Left renal pelvis (tissue), 4 donors: ENCODE data around the gene CFAP45. TPM values are rescaled to one million over a fixed set of nuclear protein-coding genes. Genes with fewer than 3 reads are reported as not detected.
A peak's percentile ranks its signal among the peaks of the same experiment; 100 is the strongest.
"Not testable (repeated sequence)": the region's sequence is repeated elsewhere in the genome, so short reads cannot be mapped to it uniquely, and the experiment has no call there.

Source experiments
- DNase-seq, 4 donors: peaks; one replicate each; pipeline ENCODE4 v3.0.0-alpha.2; 2013; ENCODE audit warnings: low read depth in 4 of 4, low spot score in 3 of 4
- polyA plus RNA-seq, 4 donors: library from polyadenylated mRNA; unstranded; fragments of 120-200 nt; gene quantifications; one replicate each; pipeline ENCODE4 v1.2.1, GENCODE V29; 2013; ENCODE audit not compliant: insufficient read length in 4 of 4

Gene CFAP45
- polyA plus RNA-seq, 4 donors = 0.38 to 4.1 (median 2.8) TPM

DNA sequence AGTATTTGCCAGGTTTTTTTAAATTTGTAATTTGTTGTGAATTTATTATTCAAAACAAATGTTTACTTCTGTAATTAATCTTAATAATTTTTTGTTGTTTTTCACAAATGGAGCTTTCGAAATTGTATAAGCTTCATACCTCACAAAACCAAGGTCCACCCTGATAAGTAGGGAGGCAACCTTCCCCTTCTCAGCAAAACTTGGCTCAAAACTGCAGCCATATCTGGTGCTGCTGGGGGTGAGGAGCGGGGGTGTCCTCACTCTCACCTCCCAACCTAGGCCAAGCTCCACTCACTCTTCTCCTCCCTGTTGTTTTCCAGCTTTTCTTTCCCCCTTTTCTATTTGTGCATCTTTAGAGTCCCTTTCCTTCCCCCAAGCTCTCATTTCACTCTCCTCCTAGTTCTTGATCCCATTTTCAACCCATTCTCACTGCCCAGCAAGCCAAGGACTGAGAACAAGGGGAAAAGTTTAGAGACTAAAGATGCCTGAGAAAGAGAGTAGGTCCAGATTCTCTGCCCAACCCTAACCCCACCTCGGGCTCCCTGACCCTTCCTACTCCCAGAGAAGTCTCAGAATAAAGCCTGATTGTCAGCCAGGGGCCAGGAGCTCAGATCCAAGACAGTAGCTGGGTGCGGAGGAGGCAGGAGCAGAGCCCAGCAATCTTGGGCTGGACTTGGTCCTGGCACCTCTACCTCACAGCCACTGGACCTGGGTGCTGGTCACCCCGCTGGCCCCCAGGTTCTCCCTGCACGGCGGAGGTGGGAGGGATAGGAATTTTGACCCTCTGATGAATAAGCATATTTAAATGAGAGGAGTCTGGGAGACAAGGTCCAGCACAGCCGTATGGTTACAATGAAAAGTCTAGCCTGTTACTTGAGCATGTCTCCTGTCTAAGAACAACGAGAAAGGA lies 8.3 kb upstream of the CFAP45 start:
- DNase-seq = no peak

DNA sequence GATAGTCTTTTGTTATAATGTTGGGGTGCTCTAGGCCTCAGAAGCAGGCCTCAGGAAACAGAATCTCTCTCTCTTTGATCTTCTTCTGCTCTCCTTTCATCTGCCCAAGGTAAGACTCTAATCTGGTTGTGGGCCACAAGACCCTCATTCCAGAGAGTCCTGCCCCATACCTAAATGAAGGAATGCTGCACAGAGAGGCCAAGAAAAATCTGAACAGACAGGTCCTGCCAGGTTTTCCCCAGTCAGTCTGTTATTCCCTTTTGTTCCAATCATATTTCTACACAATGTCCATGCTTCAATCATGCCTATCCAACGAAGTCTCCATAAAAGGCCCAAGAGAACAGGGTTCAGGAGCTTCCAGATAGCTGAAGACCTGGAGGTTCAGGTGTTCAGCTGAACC lies 7.0 kb upstream of the CFAP45 start:
- DNase-seq = no peak

DNA sequence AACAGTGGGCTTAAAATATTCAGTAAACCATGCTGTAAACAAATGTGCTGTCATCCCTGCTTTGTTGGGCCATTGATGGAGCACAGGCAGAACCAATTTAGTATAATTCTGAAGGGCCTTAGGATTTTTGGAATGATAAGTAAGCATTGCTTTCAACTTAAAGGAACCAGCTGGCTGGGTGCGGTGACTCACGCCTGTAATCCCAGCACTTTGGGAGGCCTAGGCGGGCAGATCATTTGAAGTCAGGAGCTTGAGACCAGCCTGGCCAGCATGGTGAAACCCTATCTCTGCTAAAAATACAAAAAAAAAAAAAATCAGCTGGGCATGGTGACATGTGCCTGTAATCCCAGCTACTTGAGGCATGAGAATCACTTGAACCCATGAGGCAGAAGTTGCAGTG lies 4.1 kb upstream of the CFAP45 start:
- not testable (repeated sequence) for DNase-seq

DNA sequence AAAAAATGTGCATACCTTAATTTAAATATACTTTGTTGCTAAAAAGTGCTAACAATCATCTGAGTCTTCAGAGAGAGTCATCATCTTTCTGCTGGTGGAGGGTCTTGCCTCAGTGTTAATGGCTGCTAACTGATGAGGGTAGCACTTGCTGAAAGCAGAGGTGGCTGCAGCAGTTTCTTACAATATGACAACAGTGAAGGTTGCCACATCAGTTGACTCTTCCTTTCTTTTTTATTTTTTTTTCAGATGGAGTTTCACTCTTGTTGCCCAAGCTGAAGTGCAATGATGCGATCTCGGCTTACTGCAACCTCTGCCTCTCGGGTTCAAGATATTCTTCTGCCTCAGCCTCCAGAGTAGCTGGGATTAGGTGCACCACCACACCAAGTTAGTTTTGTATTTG lies 2.6 kb upstream of the CFAP45 start:
- no peak for DNase-seq

DNA sequence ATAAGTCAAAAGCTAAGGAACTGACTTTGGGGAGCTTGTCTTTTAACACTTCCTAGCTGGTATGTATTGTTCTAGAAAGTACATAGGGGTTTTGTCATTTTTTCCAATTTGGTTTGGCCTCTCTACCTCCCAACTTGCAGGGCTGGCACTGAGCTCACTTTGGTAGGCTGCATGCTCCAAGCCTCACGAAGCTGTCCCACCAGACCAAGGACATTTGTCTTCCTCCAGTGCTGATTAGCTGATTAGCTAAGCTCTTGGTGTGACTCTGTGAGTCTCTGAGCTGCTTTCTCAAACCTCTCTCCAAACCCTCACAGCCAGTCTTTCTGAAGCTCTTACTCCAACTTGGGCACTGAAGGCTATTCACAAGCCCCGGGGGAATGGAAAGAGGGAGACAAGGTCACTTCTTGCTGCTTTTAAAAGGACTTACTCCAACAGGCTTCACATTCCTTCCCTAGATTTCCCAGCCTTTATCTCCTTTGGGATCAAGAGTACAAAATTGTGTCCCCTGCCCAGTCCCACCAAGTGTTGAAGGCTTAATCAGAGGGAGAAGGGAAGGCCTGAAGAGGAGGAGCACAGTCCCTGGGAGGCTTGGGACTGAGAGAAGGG lies 893 bp upstream of the CFAP45 start:
- DNase-seq = no peak

DNA sequence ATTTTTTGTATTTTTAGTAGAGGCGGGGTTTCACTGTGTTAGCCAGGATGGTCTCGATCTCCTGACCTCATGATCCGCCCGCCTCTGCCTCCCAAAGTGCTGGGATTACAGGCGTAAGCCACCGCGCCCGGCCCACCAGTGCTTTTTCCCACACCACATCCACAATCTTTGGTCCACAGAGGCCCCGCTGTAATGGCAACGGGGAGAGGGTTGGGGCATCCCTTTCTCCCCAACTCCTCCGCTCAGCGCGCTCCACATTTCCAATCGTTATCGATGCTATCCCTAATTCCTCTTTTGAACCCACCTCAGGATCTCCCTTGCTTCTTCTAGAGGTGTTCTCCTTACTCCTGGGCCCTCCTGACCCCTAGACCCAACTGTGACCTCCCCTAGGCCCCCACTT lies 331 bp downstream of the CFAP45 start:
- DNase-seq = not testable (repeated sequence)

DNA sequence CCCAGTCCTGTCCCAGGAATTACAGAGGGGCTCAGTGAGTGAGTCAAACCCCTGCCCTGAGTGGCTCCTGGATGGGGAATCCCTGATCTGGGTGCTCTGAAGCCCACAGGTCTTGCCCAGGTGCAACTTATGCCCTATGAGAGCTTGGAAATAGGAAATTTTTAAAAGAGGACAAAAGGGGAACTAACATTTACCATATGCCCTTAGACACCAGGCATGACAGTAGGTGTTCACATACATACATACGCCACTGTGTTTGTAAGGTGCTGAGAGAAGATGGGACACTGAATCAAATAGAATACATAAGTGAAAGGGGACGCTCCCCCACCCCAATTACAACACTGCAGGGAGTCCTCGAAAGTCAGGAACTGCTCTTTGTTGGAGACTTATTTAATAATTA lies 1.4 kb downstream of the CFAP45 start:
- DNase-seq = no peak

DNA sequence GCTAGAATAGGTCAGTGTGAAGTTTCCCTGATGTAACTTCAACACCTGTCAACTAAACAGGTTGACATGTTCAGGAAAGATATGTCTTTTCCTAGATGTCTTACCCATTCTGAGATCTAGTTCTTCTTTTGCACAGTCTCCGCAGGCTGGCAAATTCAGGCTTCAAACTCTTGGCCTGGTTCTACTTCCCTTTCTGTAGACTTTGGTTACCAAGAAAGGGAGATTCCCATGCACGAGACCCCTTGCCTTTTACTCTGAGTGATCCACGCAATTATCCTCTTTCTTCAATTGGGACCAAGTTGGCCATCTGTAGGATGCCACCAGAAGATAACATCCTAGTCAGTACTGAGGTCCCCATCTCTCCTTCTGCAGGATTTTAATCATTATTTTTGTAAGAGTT lies 2.0 kb downstream of the CFAP45 start:
- DNase-seq = no peak

DNA sequence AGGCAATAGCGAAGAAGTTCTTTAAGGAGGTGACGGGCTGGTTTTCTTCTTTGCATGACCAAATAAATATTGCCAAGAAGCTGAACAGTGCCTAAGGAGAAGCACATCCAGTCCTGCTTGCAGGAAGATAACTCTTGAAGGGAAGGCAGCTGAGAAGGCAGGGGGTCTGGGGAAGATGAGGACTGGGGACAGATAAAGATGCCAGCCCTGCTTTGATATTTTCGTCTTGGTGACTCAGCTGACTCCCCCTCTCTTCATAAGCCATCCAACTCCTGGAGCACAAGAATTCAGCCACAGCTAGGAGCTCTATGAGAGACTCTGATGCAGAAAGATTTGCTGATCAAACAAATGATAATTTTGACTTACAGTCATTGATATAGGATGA lies 3.4 kb downstream of the CFAP45 start:
- no peak for DNase-seq

DNA sequence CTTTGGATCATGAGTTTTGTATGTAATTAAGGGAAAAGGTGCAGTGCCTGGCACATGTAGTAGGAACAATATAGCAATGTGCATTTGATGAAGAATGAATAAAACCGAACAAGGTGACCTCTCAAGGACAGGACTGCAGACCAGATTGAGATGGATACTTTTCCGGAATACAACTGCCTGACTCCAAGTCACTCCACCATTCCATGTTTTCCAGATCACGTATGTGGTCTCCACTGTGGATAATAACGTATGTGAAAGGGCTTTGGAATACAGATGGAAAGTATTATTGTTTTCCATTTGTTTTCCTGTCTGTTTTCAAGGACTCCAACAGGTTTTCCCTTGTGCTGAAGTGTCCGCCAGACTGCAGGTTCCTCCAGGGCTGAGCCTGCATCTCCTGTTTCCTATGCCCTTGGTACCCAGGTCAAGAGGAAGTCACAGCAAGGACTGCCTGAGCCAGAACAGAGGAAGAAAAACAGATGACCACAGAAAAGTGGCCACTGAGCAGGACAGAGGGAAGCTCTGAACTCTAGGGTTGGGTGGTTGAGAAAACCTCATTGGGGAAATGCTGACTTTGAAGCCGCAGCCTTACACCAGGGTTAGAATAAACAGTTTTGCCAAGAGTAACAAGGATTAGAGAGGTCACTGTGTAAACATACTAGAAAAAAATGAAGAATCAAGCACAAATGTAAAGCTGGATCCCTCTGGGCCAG lies 4.0 kb downstream of the CFAP45 start:
- no peak for DNase-seq

DNA sequence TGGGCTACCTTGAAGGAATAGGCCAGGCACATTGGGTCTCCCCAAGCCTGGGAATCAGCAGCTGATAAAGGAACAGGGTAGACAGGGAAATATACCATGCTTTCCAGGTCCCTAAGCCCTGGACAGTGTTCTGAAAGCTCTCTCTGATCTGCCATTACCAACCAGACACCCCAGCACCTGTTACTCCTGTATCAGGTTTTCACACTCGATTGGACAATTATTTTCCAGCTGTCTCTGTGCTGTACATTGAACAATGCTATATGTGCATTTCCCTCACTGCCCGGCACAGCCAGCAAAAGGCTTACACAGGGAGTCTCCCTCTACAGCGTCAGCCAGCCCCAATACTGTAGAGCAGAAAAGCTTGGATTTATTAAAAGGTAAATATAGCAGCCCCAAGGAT lies 4.7 kb downstream of the CFAP45 start:
- no peak for DNase-seq

DNA sequence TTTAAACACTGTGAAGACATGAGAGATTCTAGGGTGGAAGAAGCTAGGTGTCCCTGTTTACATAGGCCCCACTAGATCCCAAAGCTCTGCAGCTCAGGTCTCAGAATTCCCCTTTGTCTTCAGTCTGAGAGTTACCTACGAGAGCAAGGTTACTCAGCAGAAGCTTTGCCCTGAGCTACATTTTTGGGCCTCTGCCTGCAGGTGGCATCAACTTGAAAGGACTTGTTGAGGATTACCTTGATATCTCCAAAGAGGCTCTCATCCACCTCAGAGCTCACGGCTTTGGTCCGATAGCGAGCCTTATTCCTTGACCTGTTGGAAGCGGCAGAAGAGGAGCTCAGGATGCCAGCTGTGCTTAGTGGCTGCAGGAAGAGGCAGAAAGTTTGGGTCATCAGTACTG lies 7.0 kb downstream of the CFAP45 start:
- no peak for DNase-seq

DNA sequence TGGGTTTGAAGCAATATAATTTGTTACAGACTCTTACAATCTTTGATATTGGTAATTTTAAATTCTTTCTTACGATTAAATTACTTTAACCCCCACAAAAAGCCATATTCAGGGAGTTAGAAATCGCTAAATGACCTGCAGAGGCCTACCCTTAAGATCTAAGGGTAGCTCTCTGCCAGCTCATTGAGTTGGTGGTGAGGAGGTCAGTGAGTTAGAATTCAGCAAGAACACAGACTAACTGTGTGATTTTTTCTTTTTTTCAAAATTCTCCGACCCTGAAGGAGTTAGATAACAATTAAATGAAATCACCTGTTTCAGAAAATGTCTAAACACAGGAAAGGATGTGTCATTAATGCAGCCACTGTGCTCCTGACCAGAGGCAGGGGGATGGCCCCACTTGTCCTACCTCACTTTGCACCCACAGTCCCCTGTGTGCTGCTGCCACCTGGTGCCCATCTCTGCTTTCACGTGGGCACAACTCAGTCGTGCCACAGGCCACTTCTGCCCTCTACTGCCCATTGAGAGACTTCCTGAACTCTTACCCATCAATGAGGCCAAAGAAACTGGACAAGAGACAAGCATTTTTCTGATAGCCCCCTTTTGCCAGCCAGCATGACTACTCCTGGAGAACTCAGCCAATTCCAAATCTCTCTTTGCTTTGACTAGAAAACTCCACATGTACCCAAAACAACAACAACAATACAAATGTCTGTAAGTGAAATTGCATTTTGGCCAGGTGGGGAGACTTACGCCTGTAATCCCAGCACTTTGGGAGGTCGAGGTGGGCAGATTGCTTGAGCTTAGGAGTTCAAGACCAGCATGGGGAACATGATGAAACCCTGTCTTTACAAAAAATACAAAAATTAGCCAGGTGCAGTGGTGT lies 8.4 kb downstream of the CFAP45 start:
- DNase-seq = peak in 2 of 4 donors; percentile 62 to 64

DNA sequence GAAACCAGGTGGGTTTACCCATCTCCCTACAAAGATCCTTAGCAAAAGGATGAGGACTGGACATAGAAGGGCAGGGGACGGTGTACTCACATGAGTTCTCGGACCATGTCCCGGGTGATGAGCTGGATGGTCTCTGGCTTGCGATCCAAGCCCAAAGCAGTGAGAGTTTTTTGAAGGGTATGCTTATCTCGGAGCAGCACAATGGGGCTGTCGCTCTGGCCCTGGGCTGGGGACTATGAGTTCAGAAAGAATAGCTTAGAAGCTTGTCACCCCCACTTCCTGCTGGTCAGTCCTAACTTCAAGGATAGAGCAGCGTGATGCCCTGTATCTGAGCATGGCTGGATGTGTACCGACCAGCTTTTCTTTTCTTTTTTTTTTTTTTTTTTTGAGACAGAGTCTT lies 9.6 kb downstream of the CFAP45 start:
- no peak for DNase-seq

DNA sequence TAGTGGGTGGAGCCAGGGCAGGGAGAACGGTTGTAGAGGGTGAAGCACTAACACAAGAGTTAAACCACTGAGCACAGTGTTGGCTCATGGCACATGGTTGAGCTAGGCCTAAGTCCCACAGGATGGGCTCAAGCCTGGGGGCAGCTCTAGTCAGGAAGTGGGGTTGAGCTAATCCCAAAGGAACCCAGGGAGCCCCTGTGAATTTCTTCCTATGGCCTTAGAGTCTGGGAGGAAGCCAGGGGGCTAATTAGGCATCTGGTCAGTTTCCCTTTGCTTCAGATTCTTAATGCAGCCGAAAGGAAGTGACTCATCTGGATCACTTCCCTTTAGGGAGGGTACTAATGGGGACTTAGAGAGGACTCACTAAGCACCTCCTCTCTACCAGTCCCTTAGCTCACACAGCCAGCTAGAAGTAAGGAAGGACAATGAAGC lies 10.1 kb downstream of the CFAP45 start:
- DNase-seq = no peak

DNA sequence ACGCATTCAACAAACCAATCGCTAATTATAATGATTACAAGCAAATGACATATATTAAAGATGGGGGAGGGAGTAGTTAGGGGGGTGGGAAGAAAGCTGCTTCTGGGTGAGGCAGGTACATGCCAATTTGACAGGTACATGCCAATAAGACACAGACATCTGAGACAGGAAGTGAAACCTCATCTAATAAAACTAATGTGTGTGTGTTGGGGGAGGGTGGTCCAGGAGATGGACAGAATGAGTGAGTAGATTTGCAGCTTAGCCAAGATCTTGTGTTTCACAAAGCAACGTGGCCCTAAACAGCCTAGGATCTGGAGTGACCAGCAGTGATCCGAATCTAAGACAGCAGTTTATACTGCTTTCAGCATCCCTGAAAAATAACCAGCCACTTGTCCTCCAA lies 10.8 kb downstream of the CFAP45 start:
- DNase-seq = no peak

DNA sequence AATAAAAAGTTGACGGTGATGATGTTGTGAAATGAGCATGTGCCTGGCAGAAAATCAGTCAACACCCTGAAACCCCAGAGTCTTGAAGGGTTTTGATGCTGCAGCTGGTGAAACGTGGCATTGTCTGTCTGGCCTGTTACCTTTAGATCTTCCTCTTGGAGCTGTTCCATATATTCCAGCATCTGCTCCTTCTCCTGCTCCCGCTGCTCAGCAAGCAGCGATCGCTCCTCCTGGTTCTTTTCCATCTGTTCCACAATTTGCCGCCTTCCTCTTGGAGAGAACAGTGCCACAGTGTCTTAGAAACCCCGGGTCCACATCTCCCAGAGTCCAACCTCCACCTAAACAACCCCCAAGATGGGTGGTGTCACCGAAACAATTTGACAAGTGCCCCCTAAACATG lies 15.7 kb downstream of the CFAP45 start:
- no peak for DNase-seq

DNA sequence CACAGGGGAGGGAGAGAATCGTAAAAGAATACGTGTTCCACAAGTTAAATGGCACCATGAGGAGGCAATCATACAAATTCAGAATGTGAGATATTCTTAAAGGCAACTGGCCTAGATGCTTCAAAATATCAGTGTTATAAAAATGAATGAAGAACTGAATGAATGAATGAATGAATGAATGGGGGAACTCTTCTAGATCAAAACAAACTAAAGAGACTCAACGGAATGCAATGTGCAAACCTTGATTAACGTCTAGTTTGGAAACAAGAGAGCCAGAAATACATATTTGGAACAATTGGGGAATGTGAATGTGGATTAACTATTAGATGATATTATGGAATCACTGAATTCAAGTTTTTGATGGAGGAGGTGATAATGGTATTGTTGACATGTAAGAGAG lies 16.8 kb downstream of the CFAP45 start:
- DNase-seq = no peak

DNA sequence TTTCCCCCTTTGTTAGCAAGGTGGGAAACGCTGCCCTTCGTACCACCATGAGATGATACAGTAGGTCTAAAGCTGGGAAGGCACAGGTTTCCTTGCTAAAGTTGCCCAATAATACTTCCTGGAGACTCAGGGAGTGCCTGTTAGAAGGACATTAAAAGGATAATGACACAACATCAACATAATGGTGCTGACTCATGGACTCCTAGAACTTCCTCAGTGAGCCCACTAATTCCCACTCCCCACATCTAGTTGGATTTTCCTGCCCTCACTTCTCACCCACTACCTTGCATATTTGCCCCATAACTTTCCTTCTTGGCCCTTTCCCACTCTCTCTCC lies 17.5 kb downstream of the CFAP45 start:
- no peak for DNase-seq

DNA sequence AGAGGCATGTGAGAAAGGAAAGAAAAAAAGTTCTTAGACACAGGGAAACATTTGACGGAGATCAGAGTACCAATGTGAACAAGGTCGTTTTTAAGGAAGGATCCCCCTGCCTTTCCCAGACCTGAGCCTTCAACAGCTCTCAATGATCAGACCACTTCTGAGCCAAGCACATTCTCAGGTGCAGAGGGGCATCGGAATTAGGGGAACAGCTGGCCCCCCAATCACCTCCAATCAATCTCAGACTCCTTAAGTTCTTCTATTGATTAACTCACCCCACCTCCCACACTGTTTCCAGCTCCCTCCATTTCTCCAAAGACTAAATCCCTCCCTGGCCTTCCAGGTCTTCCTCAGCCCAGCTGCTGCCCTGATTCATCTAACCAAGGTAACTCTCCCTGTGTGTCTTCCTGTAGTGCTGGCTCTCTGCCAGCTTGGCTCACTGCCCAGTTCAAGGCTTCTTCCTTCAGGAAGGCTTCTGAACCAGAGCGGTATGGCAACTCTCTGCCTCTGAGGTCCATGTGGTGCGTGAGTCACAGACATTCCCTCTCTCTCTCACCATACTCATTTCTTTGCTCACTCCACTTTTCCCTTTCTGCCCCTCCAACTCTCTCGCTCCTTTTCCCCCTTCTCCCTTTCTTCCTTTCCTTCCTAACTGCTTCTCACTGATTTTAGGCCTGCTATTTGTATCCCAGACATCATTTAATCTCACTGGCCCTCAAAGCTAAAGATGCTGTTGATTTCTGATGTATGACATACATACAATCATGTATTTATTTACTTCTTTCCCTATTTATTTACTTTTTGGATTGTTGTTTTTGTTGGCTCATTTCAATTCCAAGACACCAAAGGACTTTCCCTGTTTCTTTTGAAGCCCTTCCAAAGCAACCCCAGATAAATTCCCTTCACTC lies 18.1 kb downstream of the CFAP45 start:
- DNase-seq = peak in 2 of 4 donors; percentile 60 to 66
